ENCODE measurements around the gene TCERG1L.
"Not testable (repeated sequence)": the region's sequence is repeated elsewhere in the genome, so short reads cannot be mapped to it uniquely, and the experiment has no call there.

The TCERG1L gene

GRCh38 chr10:131311661-131312477 is at the start of gene TCERG1L:
Gene TCERG1L (minus strand): TSS chr10:131311721. CDS start chr10:131311635, 86 bp downstream.
- DNase-seq = no peak

- DNase-seq = no peak
Measured at GRCh38 chr10:131358741-131359442, 47.4 kb upstream of the TCERG1L start.

GRCh38 chr10:131356442-131356841 is 44.9 kb upstream of the TCERG1L start:
- DNase-seq = no peak

GRCh38 chr10:131355881-131356280 is 44.4 kb upstream of the TCERG1L start:
- DNase-seq = no peak

GRCh38 chr10:131355056-131355455 is 43.5 kb upstream of the TCERG1L start:
- no peak for DNase-seq

- DNase-seq = no peak
Measured at GRCh38 chr10:131354380-131354779, 42.9 kb upstream of the TCERG1L start.

- no peak for DNase-seq
Measured at GRCh38 chr10:131352765-131353290, 41.3 kb upstream of the TCERG1L start.

- DNase-seq = no peak
Measured at GRCh38 chr10:131350660-131351059, 39.1 kb upstream of the TCERG1L start.

GRCh38 chr10:131350245-131350644 is 38.7 kb upstream of the TCERG1L start:
- DNase-seq = no peak

- DNase-seq = no peak
Measured at GRCh38 chr10:131346456-131346855, 34.9 kb upstream of the TCERG1L start.

- no peak for DNase-seq
Measured at GRCh38 chr10:131345691-131346090, 34.2 kb upstream of the TCERG1L start.

- no peak for DNase-seq
Measured at GRCh38 chr10:131344747-131345146, 33.2 kb upstream of the TCERG1L start.

GRCh38 chr10:131337741-131338140 is 26.2 kb upstream of the TCERG1L start:
- DNase-seq = no peak

GRCh38 chr10:131332821-131333220 is 21.3 kb upstream of the TCERG1L start:
- no peak for DNase-seq

GRCh38 chr10:131323880-131324279 is 12.4 kb upstream of the TCERG1L start:
- no peak for DNase-seq

GRCh38 chr10:131323025-131323424 is 11.5 kb upstream of the TCERG1L start:
- no peak for DNase-seq

GRCh38 chr10:131322575-131322974 is 11.1 kb upstream of the TCERG1L start:
- not testable (repeated sequence) for DNase-seq

GRCh38 chr10:131320860-131321604 is 9.5 kb upstream of the TCERG1L start:
- DNase-seq = no peak

- DNase-seq = no peak
Measured at GRCh38 chr10:131318814-131319213, 7.3 kb upstream of the TCERG1L start.

GRCh38 chr10:131318291-131318690 is 6.8 kb upstream of the TCERG1L start:
- no peak for DNase-seq

- no peak for DNase-seq
Measured at GRCh38 chr10:131316321-131317075, 5.0 kb upstream of the TCERG1L start.

GRCh38 chr10:131315344-131315743 is 3.8 kb upstream of the TCERG1L start:
- no peak for DNase-seq
